GDM1 (cell line): ENCODE results near the gene RBM25.
"Not testable (repeated sequence)": the region's sequence is repeated elsewhere in the genome, so short reads cannot be mapped to it uniquely, and the experiment has no call there.

Experiments
- DNase-seq: peaks from one replicate; lab custom pipeline; 2025; lab: John Stamatoyannopoulos, UW

Gene RBM25

DNA sequence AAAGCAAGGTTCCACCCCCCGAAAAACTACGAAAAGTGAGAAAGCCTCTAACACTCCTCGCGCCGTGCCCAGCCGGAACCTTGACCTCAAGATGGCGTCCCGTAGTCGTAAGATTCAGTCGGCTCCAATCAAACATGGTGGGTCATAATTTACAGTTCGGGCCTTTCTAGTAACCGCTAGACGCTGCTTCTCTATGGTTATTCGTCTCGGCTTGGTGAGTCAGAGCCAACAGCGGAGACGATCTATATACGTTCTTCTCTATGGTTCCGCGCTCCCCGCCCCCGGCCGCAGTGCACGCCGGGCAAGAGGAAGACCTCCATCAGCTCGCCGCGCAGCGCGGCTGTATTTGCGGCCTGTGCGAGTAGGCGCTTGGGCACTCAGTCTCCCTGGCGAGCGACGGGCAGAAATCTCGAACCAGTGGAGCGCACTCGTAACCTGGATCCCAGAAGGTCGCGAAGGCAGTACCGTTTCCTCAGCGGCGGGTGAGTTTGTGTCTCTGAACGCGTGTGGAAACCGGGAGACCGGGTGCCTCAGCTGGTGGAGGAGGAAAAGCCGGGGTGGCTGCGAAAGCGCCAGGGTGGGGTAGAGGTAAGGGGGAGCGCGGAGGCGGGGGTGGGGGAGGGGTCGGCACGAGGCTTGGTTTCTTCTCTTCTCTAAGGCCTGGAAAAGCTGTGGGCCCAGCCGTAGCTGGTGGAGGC lies at the start of gene RBM25:
Gene RBM25, plus strand, starts transcription at position 311 of the 698 bp plus-strand sequence. CDS start 13,108 bp downstream, outside the sequence.
- DNase-seq: peak; percentile 97

DNA sequence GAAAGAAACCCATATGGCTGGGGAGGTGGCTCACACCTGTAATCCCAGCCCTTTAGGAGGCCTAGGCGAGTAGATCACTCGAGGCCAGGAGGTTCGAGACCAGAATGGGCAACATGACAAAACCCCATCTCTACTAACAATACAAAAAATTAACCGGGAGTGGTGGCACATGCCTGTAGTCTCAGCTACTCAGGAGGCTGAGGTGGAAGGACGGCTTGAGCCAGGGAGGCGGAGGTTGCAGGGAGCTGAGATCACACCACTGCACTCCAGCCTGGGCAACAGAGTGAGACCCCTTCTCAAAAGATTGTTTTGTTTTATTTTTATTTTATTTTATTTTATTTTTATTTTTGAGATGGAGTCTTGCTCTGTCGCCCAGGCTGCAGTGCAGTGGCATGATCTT lies 47.1 kb upstream of the RBM25 start:
- not testable (repeated sequence) for DNase-seq

DNA sequence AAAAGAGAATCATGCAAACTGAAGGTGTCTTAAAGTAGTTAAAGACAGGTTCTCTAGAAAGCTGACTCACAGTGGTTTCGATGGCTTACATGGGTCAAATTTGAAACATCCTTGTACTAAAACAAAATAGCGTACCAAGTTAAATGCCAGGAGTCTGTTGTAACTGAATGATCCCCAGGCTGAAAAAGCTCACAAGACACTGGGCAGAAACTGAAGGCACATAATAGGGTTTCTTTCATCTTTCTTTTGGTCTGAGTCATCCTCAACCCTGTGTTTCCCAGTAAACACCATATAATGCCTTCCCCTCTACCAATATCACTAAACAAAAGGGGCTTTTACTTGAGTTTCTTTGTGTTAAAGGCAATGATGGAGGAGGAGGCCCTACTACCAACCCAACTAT lies 44.2 kb upstream of the RBM25 start:
- DNase-seq: no peak

DNA sequence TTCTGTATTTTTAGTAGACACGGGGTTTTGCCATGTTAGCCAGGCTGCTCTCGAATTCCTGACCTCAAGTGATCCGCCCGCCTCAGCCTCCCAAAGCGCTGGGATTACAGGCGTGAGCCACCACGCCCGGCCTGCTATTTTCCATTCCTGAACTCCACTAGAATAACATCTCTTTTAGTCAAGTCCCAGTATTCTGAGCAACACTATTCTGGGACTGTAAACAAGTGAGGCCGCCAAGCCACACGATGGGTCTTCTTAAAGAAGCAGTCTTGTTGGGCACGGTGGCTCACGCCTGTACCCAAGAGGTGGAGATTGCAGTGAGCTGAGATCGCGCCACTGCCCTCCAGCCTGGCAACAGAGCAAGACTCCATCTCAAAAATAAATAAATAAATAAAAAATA lies 42.8 kb upstream of the RBM25 start:
- not testable (repeated sequence) for DNase-seq

DNA sequence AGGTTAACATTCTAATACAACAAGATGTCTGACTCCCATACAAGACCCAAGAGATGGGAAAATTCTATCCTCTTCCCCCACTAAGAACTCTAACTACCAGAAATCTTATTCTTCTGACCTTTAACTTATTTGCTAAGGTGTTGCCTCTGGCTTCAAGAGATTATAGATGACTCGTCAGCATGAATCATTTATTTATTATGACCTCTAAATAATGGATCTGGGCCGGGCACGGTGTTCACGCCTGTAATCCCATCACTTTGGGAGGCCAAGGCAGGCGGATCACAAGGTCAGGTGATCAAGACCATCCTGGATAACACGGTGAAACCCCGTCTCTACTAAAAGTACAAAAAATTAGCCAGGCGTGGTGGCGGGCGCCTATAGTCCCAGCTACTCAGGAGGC lies 42.3 kb upstream of the RBM25 start:
- not testable (repeated sequence) for DNase-seq

DNA sequence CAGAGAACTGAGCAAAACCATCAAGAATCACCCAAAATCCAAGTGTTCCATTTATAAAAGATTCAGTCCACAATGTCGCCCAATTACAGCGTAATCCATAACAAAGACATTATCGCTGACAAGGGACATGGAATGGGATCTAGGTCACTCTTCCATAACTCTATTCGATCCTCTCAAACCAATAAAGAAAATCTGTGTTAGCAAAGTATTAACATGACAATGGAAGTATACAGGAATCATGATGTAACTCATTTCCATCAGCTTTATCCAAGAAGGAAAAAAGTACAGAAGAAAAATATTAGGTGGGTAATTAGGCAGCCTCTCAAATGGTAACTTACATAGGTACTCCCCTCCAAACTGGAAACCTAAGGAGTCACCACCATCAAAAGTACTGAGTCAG lies 36.3 kb upstream of the RBM25 start:
- no peak for DNase-seq

DNA sequence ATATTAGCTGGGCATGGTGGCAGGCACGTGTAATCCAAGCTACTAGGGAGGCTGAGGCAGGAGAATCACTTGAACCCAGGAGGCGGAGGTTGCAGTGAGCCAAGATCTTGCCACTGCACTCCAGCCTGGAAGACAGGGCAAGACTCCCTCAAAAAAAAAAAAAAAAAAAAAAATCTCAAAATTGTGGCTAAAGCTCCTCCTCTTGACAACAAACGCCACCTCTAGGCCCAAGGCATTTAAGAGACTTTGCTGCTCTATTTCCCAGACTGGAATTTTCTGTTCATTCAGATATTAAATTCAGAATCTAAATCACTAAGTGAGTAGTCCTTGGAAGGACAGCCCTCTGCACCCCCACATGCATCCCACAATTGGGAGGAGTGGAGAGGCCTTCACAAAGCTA lies 32.8 kb upstream of the RBM25 start:
- DNase-seq: no peak

DNA sequence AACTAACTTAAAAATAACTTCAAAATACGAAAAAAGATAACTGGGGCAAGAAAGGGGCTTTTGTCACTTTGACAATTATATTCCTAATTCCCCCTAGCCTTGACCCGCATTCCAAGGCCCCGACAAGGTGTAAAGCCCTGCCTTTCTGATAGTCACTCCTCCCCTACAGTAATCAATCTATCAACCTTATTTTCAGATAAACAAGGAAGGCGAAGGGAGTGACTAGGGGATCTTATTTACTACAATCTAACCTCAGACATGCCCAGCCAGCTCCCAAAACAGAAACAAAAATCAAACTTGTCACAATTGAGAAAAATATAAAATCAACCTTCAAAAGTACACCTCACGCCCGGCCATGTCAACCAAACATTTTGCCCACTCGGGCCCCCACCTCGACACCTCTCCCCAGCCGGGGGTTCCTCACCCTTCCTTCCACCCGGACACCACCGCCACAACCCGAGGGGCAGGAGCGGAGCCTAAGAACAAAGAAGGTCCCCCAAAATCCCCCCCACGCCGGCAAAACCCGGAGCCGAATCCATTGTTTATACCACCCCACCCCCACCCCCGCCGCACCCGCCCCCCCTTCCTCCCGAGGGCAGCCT lies 32.0 kb upstream of the RBM25 start:
- DNase-seq: no peak

DNA sequence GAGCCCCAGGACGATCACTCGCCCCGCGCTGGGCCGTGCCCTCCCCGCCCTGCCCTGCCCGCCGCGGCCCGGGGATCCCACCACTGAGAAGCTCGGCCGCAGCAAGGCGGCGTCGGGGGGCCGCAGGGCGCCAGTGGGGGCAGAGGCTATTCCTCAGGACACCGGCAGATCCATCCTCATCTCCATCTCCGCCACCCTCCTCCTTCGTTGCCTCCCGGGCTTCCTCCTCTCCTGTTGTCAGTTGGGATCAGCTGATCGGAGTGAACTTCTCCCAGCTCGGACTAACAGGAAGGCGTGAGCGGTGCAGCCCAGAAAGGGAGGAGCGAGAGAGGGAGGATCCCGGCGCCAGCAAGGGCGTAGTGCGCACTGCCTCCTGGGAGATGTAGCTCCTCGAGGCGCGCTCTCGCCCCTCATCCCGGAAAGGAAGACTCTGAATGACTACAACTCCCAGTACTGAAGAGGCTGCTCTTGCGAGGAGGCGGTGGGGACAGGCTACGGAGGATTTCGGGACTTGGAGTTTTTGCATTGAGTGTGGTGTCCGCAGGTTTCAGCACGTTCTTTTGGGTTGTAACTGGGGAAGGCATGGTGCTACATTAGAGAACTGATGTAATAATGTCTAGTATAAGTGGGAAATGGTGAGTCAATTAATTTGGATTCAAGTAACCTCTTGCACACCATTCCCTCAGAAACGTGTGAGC lies 31.3 kb upstream of the RBM25 start, which contains the start of gene ZFYVE1:
Gene ZFYVE1, minus strand, starts transcription at position 262 of the 698 bp plus-strand sequence. CDS start 2,598 bp downstream, outside the sequence.
- peak; percentile 96 for DNase-seq

DNA sequence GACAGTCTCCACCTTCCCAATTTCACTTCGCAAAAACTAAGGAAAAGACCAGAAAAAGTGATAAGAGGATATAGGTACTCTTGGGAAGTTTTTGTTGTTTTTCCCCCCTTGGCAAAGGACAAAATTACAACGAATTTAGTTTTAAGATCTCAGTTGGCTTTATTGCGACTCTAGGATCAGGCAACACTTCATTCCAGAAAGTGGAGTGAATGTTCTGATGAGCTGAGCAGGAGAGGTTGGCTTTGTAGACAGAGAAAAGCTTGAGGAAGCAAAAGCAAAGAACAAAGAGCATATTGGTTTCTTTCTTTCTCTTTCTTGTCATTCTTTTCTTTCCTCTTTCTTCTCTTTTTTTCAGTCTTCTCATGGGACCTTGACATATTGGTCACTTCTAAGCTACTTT lies 30.8 kb upstream of the RBM25 start:
- DNase-seq: no peak

DNA sequence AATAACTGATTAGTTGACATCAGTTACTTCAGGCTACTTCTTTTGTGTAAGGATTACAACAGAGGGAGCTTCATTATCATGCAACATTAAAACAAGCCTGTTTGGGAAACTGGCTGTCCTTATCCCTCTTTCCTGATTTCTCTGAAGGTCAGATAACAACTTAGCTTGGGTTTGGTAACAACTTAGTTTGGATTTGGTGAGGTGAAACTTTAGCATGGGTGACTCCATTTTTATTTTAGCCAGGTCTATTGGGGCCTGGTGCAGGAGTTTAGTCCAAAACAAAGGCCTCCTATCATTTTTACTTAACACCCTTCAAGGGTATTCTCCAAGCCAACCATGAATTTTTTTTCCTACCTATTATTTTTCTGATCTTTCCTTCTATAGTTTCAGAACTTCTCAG lies 30.4 kb upstream of the RBM25 start:
- no peak for DNase-seq

DNA sequence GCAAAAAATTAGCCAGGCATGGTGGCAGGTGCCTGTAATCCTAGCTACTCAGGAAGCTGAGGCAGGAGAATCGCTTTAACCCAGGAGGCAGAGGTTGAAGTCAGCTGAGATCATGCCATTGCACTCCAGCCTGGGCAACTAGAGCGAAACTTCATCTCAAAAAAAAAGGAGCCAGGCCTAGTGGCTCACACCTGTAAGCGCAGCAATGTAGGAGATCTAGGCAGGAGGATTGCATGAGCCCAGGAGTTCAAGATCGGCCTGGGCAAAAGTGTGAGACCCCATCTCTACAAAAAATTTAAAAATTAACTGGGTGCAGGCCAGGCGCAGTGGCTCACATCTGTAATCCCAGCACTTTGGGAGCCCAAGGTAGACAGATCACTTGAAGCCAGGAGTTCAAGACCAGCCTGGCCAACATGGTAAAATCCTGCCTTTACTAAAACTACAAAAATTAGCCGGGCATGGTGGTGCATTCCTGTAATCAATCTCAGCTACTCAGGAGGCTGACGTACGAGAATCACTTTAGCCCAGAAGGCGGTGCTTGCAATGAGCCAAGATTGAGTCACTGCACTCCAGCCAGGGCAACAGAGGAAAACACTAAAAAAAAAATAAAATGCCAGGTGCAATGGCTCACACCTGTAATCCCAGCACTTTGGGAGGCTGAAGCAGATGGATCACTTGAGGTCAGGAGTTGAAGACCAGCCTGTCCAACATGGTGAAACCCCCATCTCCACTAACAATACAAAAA lies 21.5 kb upstream of the RBM25 start:
- not testable (repeated sequence) for DNase-seq

DNA sequence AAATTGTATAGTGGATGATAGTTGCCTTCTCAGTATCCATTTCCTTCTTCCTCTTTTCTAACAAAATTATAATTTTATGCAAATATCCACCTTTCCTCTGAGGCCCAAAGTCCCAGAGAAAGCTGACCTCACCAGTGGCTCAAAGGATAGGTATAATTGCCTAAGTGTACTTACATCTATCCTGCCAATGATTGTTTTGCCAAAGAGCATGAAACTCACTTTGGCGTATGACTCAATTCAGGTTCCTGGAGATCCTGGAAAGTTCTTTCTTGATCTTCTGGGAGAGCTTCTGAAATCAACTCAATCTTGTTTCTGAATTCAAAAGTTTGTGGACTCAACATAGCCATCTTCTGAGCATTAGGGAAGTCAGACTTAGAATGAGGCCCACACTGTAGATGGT lies 10.5 kb upstream of the RBM25 start:
- no peak for DNase-seq

DNA sequence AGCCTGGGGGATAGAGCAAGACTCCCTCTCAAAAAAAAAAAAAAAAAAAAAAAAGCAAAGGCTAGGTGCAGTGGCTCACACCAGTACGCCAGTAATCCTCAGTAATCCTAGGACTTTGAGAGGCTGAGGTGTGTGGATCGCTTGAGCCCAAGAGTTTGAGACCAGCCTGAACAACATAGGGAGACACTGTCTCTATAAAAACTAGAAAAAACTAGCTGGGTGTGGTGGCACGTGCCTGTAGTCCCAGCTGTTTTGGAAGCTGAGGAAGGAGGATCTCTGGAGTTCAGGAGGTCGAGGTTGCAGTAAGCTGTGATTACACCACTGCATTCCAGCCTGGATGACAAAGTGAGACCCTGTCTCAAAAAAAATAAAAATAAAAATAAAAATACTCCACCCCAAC lies 8.9 kb upstream of the RBM25 start:
- DNase-seq: no peak

DNA sequence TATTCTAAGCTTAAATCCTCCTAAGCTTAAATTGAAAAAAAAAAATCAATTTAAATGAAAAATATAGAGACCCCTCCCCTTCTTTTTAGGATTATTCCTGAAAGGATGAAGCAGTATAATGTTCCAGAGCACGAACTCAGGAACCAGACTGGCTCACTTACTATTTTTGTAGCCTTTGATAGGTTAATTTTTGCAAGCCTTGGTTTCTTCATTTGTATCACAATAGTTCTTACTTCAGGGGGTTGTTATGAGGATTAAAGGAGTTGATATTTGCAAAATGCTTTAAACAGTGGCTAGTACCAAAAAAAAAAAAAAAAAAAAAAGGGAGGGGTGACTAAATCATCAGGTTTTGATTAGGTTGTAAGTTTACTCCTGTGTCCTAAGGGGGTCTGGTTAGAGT lies 3.1 kb upstream of the RBM25 start:
- no peak for DNase-seq

DNA sequence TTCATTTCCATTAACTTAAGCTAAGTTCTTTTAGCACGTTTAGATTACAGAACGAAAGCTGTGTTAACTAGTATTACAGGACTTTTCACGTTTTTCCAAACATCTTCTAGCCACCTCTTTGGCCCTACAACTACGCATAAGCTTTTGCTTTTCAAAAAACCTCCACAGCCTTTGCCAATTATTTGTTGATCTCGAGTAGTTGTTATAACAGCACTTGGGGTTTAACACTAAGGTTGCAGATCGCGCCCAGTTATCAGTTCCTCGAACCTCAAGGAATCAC lies 450 bp upstream of the RBM25 start:
- no peak for DNase-seq

DNA sequence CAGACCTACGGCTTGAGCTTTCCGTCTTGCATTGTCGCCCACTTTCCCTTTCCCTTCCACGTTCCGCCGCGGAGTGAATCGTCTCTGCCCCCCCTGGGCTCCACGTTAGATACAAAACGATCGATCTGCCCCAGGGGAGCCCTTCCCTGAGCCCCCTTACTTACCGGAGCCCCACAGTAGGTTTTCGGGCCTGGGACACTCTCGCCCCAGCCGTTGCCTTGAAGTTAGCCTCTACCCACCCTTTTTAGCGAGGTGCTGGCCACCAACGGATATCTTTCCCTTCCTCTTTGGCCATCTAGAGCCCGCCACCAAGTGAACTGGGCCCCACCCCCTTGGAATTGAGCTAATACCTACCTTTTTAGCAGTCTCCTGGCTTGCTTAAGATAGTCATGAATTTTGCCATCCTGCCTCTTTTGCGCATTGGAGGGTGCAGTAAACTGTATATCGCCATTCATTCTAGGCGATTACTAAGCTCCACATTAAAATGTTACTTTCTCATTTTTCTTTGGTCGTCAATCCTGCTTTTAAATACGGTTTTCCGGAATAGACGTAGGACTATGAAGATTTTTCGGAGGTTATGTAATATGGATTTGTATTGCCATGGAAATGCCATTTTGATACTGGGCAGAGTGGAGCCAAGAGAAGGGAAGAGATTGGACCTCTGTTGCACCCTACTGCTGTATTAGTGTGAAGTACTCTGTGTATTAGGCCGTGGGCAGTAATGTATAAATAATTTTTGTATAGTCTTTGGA lies 764 bp downstream of the RBM25 start:
- no peak for DNase-seq

DNA sequence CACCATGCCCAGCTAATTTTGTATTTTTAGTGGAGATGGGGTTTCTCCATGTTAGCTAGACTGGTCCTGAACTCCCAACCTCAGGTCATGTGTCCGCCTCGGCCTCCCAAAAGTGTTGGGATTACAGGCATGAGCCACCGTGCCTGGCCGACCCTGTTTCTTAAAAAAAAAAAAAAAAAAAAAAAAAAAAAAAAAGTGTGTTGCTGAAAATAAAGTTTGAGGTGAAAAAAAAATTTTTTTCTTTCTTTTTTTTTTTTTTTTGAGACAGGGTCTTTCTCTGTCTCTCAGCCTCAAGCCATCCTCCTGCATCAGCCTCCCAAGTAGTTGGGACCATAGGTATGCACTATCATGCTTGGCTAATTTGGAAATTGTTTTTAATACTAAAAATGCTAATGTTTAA lies 11.3 kb downstream of the RBM25 start:
- DNase-seq: no peak

DNA sequence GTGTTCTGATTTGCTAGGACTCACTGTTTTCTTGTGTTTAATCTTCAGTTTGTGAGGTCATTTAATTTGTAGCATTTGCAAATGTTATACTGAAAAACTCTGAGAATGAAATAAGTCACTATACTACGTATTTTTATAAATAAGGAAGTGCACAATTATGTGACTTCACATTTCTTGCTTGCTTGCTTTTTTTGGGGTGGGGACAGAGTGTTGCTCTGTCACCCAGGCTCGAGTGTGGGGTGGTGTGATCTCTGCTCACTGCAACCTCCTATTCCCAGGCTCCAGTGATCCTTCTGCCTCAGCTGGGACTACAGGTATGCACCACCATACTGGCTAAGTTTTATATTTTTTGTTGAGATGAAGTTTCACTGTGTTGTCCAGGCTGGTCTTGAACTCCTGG lies 32.7 kb downstream of the RBM25 start:
- DNase-seq: no peak

DNA sequence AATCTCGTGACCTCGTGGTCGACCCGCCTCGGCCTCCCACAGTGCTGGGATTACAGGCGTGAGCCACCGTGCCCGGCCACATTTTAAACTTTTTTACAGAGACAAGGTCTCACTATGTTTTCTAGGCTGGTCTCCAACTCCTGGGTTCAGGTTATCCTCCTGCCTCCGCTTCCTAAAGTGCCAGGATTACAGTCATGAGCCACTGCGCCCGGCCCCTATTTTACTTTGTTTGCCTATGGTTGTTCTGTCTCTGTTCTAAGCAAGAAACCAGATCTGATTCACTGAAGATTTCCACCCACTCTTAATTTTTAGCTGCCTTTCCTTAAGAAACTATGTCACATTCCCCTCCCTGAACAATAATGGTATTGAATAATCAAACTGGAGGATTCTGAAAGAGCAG lies 39.1 kb downstream of the RBM25 start:
- no peak for DNase-seq

DNA sequence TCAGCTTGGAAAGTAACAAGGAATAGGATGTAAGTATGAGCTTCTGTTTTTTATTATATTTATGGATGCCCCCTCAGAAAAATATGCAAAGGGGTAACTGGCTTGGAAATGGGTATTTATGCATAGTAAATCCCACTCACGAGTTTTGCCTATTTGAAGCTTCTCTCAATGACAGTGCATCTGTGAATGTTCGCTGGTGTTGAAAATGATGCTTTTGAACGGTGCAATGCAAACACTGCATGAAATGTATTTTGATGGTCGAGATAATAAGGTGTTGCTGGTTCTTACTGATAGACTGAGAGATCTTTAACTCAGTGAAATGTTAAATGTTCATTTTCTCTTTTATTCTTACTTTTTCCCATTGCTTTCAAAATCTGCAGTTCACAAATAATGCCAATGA lies 42.0 kb downstream of the RBM25 start:
- DNase-seq: no peak
